Ishikawa (cell line): Measurements from ENCODE around the gene FAM120AOS.

Source experiments
- CEBPB ChIP-seq: IDR thresholded peaks from 2 replicates; pipeline ENCODE4 v1.6.1; 2012
- CREB1 ChIP-seq: IDR thresholded peaks from 2 replicates; pipeline ENCODE4 v1.6.1; 2012; ENCODE audit warnings: low read depth
- EGR1 ChIP-seq: IDR thresholded peaks from 2 replicates; pipeline ENCODE4 v1.6.1; 2012
- EP300 ChIP-seq: IDR thresholded peaks from 2 replicates; pipeline ENCODE4 v1.6.1; 2012; ENCODE audit warnings: borderline replicate concordance
- FOXM1 ChIP-seq: IDR thresholded peaks from 2 replicates; pipeline ENCODE4 v1.6.1; 2012; ENCODE audit warnings: low read depth, borderline replicate concordance
- MAX ChIP-seq: IDR thresholded peaks from 2 replicates; pipeline ENCODE4 v1.6.1; 2012
- RAD21 ChIP-seq: IDR thresholded peaks from 2 replicates; pipeline ENCODE4 v1.6.1; 2012; ENCODE audit warnings: low read depth
- TAF1 ChIP-seq: IDR thresholded peaks from 2 replicates; pipeline ENCODE4 v1.6.1; 2012; ENCODE audit warnings: low read depth, mild to moderate bottlenecking
- TEAD4 ChIP-seq: IDR thresholded peaks from 2 replicates; pipeline ENCODE4 v1.6.1; 2012
- YY1 ChIP-seq: IDR thresholded peaks from 2 replicates; pipeline ENCODE4 v1.6.1; 2012; ENCODE audit warnings: low read depth
- TF ChIP-seq, protein P1 (sequence below): IDR thresholded peaks from 2 replicates; pipeline ENCODE4 v1.6.1; 2012; ENCODE audit warnings: low read depth, mild to moderate bottlenecking

DNA sequence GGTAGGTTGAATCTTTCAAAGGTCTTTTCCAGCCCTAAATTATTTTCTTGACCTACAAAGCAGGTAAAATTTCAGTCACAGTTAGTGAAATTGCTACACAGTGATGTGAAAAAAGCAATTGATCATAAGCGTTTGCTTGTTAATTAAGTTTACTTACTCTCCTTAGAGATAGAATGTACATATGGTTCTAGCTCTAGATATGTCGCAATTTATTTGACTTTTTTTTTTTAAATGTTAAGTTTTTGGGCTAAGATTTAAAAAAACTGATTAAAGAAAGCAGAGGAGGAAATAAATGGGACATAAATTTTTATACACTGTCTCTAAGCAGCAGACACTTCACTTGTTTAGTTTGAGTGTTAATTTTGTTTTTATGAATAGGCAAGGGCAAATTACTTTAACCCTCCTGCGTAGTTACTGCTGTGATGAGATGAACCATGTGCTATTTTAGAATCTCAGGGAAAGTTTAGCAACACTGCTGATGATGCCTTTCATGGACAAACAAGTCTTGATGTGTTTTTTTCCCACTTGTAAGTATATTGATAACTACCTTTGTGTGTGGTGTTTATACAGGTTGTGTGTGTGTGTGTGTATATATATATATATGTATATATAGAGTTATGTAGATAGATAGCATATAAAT lies 38.3 kb upstream of the FAM120AOS start:
- TF ChIP-seq CREB1 (no peak), CEBPB (no peak), MAX (no peak), TEAD4 (no peak), RAD21 (no peak), YY1 (no peak), EP300 (no peak), TAF1 (no peak), EGR1 (no peak), FOXM1 (no peak)
- TF ChIP-seq, protein P1, sequence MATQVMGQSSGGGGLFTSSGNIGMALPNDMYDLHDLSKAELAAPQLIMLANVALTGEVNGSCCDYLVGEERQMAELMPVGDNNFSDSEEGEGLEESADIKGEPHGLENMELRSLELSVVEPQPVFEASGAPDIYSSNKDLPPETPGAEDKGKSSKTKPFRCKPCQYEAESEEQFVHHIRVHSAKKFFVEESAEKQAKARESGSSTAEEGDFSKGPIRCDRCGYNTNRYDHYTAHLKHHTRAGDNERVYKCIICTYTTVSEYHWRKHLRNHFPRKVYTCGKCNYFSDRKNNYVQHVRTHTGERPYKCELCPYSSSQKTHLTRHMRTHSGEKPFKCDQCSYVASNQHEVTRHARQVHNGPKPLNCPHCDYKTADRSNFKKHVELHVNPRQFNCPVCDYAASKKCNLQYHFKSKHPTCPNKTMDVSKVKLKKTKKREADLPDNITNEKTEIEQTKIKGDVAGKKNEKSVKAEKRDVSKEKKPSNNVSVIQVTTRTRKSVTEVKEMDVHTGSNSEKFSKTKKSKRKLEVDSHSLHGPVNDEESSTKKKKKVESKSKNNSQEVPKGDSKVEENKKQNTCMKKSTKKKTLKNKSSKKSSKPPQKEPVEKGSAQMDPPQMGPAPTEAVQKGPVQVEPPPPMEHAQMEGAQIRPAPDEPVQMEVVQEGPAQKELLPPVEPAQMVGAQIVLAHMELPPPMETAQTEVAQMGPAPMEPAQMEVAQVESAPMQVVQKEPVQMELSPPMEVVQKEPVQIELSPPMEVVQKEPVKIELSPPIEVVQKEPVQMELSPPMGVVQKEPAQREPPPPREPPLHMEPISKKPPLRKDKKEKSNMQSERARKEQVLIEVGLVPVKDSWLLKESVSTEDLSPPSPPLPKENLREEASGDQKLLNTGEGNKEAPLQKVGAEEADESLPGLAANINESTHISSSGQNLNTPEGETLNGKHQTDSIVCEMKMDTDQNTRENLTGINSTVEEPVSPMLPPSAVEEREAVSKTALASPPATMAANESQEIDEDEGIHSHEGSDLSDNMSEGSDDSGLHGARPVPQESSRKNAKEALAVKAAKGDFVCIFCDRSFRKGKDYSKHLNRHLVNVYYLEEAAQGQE = no peak
